HEK293 (cell line): ENCODE data around the gene ID1.

ENCODE experiments used
- BCL11A ChIP-seq: fragments of 450-650 bp; formaldehyde crosslinking; IDR thresholded peaks from 2 replicates; pipeline ENCODE4 v1.5.1; 2016; ENCODE audit warnings: low read depth, missing biosample characterization, missing genetic modification characterization
- GFI1B ChIP-seq: fragments of 450-650 bp; formaldehyde crosslinking; IDR thresholded peaks from 2 replicates; pipeline ENCODE4 v1.5.1; 2016; ENCODE audit warnings: missing biosample characterization, missing genetic modification characterization
- KLF8 ChIP-seq: fragments of 450-650 bp; formaldehyde crosslinking; IDR thresholded peaks from 2 replicates; pipeline ENCODE4 v1.5.1; 2016; ENCODE audit warnings: missing biosample characterization, missing genetic modification characterization
- OSR2 ChIP-seq: fragments of 450-650 bp; formaldehyde crosslinking; IDR thresholded peaks from 2 replicates; pipeline ENCODE4 v1.5.1; 2016; ENCODE audit warnings: missing biosample characterization, missing genetic modification characterization
- ZBTB21 ChIP-seq: fragments of 450-650 bp; formaldehyde crosslinking; IDR thresholded peaks from 2 replicates; pipeline ENCODE4 v1.5.1; 2017; ENCODE audit warnings: missing biosample characterization, missing genetic modification characterization
- ZBTB7A ChIP-seq: fragments of 450-650 bp; formaldehyde crosslinking; IDR thresholded peaks from 2 replicates; pipeline ENCODE4 v1.5.1; 2016; ENCODE audit warnings: low read depth, missing biosample characterization, missing genetic modification characterization
- ZIC2 ChIP-seq: fragments of 450-650 bp; formaldehyde crosslinking; IDR thresholded peaks from 2 replicates; pipeline ENCODE4 v1.5.1; 2016; ENCODE audit warnings: missing biosample characterization, missing genetic modification characterization
- ZNF248 ChIP-seq: fragments of 450-650 bp; formaldehyde crosslinking; IDR thresholded peaks from 2 replicates; pipeline ENCODE4 v1.5.1; 2017; ENCODE audit warnings: missing biosample characterization, missing genetic modification characterization
- ZNF394 ChIP-seq: fragments of 450-650 bp; formaldehyde crosslinking; IDR thresholded peaks from 2 replicates; pipeline ENCODE4 v1.5.1; 2016; ENCODE audit warnings: missing biosample characterization, missing genetic modification characterization, mild to moderate bottlenecking, moderate library complexity, borderline replicate concordance
- ZNF404 ChIP-seq: fragments of 450-650 bp; formaldehyde crosslinking; IDR thresholded peaks from 2 replicates; pipeline ENCODE4 v1.5.1; 2017; ENCODE audit warnings: missing biosample characterization, missing genetic modification characterization
- ZNF433 ChIP-seq: fragments of 450-650 bp; formaldehyde crosslinking; IDR thresholded peaks from 2 replicates; pipeline ENCODE4 v1.5.1; 2016; ENCODE audit warnings: missing biosample characterization, missing genetic modification characterization, low read depth
- ZNF585B ChIP-seq: fragments of 450-650 bp; formaldehyde crosslinking; IDR thresholded peaks from 2 replicates; pipeline ENCODE4 v1.5.1; 2016; ENCODE audit warnings: missing biosample characterization, missing genetic modification characterization
- ZNF624 ChIP-seq: fragments of 450-650 bp; formaldehyde crosslinking; IDR thresholded peaks from 2 replicates; pipeline ENCODE4 v1.5.1; 2017; ENCODE audit warnings: missing biosample characterization, missing genetic modification characterization
- ZNF660 ChIP-seq: fragments of 450-650 bp; IDR thresholded peaks from 2 replicates; pipeline ENCODE4 v1.5.1; 2018; ENCODE audit warnings: missing biosample characterization, mild to moderate bottlenecking, missing genetic modification characterization
- ZNF701 ChIP-seq: fragments of 450-650 bp; formaldehyde crosslinking; IDR thresholded peaks from 2 replicates; pipeline ENCODE4 v1.5.1; 2016; ENCODE audit warnings: missing biosample characterization, missing genetic modification characterization
- ZNF707 ChIP-seq: fragments of 450-650 bp; formaldehyde crosslinking; IDR thresholded peaks from 2 replicates; pipeline ENCODE4 v1.5.1; 2016; ENCODE audit warnings: missing biosample characterization, missing genetic modification characterization
- ZNF747 ChIP-seq: fragments of 450-650 bp; formaldehyde crosslinking; IDR thresholded peaks from 2 replicates; pipeline ENCODE4 v1.5.1; 2016; ENCODE audit warnings: missing biosample characterization, missing genetic modification characterization
- ZNF785 ChIP-seq: fragments of 450-650 bp; formaldehyde crosslinking; IDR thresholded peaks from 2 replicates; pipeline ENCODE4 v1.5.1; 2016; ENCODE audit warnings: missing biosample characterization, missing genetic modification characterization
- ZNF791 ChIP-seq: fragments of 450-650 bp; formaldehyde crosslinking; IDR thresholded peaks from 2 replicates; pipeline ENCODE4 v1.5.1; 2016; ENCODE audit warnings: missing biosample characterization, missing genetic modification characterization
- ZNF837 ChIP-seq: fragments of 450-650 bp; formaldehyde crosslinking; IDR thresholded peaks from 2 replicates; pipeline ENCODE4 v1.5.1; 2016; ENCODE audit warnings: missing biosample characterization, missing genetic modification characterization
- ZSCAN23 ChIP-seq: fragments of 450-650 bp; formaldehyde crosslinking; IDR thresholded peaks from 2 replicates; pipeline ENCODE4 v1.5.1; 2016; ENCODE audit warnings: missing biosample characterization, missing genetic modification characterization
- TF ChIP-seq, protein P1 (sequence below): fragments of 450-650 bp; formaldehyde crosslinking; IDR thresholded peaks from 2 replicates; pipeline ENCODE4 v1.5.1; 2016; ENCODE audit warnings: missing biosample characterization, missing genetic modification characterization
- TF ChIP-seq, protein P2 (sequence below): fragments of 450-650 bp; formaldehyde crosslinking; IDR thresholded peaks from 2 replicates; pipeline ENCODE4 v1.5.1; 2016; ENCODE audit warnings: missing biosample characterization, missing genetic modification characterization, low read depth
- TF ChIP-seq, protein P3 (sequence below): fragments of 450-650 bp; formaldehyde crosslinking; IDR thresholded peaks from 2 replicates; pipeline ENCODE4 v1.5.1; 2016; ENCODE audit warnings: missing biosample characterization, missing genetic modification characterization
- TF ChIP-seq, protein P4 (sequence below): fragments of 450-650 bp; formaldehyde crosslinking; IDR thresholded peaks from 2 replicates; pipeline ENCODE4 v1.5.1; 2016; ENCODE audit warnings: missing biosample characterization, missing genetic modification characterization
- TF ChIP-seq, protein P5 (sequence below): fragments of 450-650 bp; formaldehyde crosslinking; conservative IDR thresholded peaks from 2 replicates; pipeline ENCODE4 v1.5.1; 2016; ENCODE audit warnings: low read depth, missing biosample characterization, missing genetic modification characterization

Gene ID1

DNA sequence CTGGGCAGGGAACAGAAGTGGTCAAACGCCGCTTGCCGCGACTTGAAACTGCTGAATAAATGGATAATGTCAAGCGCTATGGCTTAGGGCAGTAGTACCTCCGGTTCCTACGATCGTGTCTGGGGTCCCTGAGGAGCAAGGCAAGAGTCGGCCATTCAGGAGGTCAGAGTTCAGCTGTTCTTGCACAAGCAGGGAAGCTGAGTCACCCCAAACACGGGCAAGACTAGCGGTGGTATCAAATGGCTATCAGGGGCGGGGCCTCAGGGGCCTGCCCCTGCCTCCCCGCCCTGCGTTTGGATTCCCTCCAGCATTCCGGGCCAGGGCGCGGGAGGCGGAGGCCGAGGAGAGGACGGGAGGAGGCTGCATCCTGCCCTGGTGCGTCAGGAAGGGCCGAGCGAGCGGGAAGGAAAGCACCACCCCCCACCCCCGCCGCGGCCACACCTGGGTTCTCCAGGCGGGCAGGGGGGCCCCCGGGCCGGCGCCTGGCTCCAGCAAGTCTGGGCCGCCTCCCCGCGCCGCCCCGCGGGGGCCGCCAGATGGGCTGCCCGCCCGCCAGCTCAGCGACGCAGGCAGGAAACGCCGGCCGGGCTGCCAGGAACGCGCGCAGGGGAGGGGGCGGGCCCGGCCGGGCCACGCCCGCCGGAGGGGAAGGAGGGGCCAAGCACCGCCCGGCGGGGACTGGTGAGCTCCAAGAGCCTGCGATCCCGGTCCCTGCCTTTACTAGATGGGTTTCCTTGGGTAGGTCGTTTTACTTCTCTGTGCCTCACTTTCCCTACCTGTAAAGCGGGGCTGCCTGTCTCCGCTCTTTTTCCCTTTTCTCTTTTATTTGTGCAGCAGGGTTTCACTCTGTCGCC is 32.2 kb upstream of the ID1 start (continued):
- TF ChIP-seq, protein P1, sequence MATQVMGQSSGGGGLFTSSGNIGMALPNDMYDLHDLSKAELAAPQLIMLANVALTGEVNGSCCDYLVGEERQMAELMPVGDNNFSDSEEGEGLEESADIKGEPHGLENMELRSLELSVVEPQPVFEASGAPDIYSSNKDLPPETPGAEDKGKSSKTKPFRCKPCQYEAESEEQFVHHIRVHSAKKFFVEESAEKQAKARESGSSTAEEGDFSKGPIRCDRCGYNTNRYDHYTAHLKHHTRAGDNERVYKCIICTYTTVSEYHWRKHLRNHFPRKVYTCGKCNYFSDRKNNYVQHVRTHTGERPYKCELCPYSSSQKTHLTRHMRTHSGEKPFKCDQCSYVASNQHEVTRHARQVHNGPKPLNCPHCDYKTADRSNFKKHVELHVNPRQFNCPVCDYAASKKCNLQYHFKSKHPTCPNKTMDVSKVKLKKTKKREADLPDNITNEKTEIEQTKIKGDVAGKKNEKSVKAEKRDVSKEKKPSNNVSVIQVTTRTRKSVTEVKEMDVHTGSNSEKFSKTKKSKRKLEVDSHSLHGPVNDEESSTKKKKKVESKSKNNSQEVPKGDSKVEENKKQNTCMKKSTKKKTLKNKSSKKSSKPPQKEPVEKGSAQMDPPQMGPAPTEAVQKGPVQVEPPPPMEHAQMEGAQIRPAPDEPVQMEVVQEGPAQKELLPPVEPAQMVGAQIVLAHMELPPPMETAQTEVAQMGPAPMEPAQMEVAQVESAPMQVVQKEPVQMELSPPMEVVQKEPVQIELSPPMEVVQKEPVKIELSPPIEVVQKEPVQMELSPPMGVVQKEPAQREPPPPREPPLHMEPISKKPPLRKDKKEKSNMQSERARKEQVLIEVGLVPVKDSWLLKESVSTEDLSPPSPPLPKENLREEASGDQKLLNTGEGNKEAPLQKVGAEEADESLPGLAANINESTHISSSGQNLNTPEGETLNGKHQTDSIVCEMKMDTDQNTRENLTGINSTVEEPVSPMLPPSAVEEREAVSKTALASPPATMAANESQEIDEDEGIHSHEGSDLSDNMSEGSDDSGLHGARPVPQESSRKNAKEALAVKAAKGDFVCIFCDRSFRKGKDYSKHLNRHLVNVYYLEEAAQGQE (tag by site-specific recombination): no peak
- TF ChIP-seq ZSCAN23 (peak; percentile 86; the same call in 1 of the 2 replicates), ZBTB21 (no peak), ZNF585B (no peak), ZNF707 (tag by site-specific recombination) (no peak), BCL11A (tag by site-specific recombination) (peak; percentile 99), GFI1B (tag by site-specific recombination) (no peak), ZNF624 (tag by site-specific recombination) (no peak), ZIC2 (tag by site-specific recombination) (peak; percentile 72), ZNF785 (tag by site-specific recombination) (no peak), ZNF701 (no peak), OSR2 (tag by site-specific recombination) (peak; percentile 28; the same call in 1 of the 2 replicates), ZNF248 (tag by site-specific recombination) (no peak), ZNF404 (no peak), ZNF433 (tag by site-specific recombination) (no peak), ZNF660 (tag by site-specific recombination) (no peak; the same call in 1 of the 2 replicates), ZNF747 (no peak), KLF8 (tag by site-specific recombination) (peak; percentile 100), ZNF791 (tag by site-specific recombination) (no peak), ZNF837 (tag by site-specific recombination) (no peak), ZNF394 (tag by site-specific recombination) (peak; percentile 66), ZBTB7A (tag by site-specific recombination) (0 out of 2 replicates have a peak, but pooled peaks have one; percentile 43)
- TF ChIP-seq, protein P2, sequence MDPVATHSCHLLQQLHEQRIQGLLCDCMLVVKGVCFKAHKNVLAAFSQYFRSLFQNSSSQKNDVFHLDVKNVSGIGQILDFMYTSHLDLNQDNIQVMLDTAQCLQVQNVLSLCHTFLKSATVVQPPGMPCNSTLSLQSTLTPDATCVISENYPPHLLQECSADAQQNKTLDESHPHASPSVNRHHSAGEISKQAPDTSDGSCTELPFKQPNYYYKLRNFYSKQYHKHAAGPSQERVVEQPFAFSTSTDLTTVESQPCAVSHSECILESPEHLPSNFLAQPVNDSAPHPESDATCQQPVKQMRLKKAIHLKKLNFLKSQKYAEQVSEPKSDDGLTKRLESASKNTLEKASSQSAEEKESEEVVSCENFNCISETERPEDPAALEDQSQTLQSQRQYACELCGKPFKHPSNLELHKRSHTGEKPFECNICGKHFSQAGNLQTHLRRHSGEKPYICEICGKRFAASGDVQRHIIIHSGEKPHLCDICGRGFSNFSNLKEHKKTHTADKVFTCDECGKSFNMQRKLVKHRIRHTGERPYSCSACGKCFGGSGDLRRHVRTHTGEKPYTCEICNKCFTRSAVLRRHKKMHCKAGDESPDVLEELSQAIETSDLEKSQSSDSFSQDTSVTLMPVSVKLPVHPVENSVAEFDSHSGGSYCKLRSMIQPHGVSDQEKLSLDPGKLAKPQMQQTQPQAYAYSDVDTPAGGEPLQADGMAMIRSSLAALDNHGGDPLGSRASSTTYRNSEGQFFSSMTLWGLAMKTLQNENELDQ: no peak
- TF ChIP-seq, protein P3, sequence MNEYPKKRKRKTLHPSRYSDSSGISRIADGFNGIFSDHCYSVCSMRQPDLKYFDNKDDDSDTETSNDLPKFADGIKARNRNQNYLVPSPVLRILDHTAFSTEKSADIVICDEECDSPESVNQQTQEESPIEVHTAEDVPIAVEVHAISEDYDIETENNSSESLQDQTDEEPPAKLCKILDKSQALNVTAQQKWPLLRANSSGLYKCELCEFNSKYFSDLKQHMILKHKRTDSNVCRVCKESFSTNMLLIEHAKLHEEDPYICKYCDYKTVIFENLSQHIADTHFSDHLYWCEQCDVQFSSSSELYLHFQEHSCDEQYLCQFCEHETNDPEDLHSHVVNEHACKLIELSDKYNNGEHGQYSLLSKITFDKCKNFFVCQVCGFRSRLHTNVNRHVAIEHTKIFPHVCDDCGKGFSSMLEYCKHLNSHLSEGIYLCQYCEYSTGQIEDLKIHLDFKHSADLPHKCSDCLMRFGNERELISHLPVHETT: 0 out of 2 replicates have a peak, but pooled peaks have one; percentile 70
- TF ChIP-seq, protein P4, sequence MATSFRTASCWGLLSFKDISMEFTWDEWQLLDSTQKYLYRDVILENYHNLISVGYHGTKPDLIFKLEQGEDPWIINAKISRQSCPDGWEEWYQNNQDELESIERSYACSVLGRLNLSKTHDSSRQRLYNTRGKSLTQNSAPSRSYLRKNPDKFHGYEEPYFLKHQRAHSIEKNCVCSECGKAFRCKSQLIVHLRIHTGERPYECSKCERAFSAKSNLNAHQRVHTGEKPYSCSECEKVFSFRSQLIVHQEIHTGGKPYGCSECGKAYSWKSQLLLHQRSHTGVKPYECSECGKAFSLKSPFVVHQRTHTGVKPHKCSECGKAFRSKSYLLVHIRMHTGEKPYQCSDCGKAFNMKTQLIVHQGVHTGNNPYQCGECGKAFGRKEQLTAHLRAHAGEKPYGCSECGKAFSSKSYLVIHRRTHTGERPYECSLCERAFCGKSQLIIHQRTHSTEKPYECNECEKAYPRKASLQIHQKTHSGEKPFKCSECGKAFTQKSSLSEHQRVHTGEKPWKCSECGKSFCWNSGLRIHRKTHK (tag by site-specific recombination): no peak
- TF ChIP-seq, protein P5, sequence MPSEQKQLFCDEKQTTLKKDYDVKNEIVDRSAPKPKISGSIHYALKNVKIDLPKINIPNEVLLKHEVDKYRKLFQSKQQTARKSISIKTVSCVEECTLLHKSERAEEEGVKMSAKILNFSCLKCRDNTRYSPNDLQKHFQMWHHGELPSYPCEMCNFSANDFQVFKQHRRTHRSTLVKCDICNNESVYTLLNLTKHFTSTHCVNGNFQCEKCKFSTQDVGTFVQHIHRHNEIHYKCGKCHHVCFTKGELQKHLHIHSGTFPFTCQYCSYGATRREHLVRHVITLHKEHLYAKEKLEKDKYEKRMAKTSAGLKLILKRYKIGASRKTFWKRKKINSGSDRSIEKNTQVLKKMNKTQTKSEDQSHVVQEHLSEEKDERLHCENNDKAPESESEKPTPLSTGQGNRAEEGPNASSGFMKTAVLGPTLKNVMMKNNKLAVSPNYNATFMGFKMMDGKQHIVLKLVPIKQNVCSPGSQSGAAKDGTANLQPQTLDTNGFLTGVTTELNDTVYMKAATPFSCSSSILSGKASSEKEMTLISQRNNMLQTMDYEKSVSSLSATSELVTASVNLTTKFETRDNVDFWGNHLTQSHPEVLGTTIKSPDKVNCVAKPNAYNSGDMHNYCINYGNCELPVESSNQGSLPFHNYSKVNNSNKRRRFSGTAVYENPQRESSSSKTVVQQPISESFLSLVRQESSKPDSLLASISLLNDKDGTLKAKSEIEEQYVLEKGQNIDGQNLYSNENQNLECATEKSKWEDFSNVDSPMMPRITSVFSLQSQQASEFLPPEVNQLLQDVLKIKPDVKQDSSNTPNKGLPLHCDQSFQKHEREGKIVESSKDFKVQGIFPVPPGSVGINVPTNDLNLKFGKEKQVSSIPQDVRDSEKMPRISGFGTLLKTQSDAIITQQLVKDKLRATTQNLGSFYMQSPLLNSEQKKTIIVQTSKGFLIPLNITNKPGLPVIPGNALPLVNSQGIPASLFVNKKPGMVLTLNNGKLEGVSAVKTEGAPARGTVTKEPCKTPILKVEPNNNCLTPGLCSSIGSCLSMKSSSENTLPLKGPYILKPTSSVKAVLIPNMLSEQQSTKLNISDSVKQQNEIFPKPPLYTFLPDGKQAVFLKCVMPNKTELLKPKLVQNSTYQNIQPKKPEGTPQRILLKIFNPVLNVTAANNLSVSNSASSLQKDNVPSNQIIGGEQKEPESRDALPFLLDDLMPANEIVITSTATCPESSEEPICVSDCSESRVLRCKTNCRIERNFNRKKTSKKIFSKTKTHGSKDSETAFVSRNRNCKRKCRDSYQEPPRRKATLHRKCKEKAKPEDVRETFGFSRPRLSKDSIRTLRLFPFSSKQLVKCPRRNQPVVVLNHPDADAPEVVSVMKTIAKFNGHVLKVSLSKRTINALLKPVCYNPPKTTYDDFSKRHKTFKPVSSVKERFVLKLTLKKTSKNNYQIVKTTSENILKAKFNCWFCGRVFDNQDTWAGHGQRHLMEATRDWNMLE: no peak
